ENCODE results near the gene ZCCHC4. TPM values are rescaled to one million over a fixed set of nuclear protein-coding genes. Genes with fewer than 3 reads are reported as not detected.

The ZCCHC4 gene
- polyA plus RNA-seq, 3 donors from 2014 or later, result 3.8 to 9.2 (median 4.6) TPM

DNA sequence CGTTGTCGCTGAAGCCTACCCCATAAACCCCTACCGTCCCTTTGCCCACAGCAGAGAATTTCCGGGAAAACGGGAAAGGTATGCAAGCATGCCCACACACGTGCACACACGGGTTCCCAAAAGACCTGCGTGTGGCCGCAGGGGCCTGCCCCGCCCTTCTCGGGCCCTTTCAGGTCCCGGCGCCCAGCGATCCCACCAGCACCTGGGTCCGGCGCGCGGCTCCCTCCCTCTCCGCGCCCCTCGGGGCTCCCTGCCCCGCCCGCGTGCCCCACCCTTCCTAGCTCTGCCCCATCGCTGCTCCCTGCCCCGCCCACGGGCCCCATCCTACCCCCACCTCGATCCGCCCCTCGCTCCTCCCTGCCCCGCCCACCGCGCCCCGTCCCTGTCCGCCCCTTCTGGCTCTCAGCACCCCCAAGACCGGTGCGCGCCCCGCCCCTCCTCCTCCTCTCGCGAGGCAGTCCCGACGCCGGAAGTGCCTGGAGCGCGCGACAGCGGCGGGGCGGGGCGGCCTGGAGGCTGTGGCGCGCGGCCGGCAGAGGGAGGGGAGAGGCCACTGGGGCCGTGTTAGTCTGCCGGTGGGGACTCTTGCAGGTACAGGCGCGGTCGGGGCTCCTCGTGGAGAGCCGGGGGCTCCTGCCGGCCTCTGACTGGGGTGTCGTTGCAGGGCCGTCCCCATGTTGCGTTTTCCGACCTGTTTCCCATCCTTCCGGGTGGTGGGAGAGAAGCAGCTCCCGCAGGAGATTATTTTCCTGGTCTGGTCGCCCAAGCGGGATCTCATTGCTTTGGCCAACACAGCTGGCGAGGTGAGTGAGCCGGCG, 64.4 kb downstream of the ZCCHC4 start, which contains the start of gene ANAPC4:
Gene ANAPC4, plus strand, starts transcription at position 510 of the 818 bp plus-strand sequence. Its CDS starts 165 bp downstream, at position 675.
- H3K4me1 Mint-ChIP-seq, result peaks cover 0 to 3% of the 10 kb centered on the region in 2 donors

DNA sequence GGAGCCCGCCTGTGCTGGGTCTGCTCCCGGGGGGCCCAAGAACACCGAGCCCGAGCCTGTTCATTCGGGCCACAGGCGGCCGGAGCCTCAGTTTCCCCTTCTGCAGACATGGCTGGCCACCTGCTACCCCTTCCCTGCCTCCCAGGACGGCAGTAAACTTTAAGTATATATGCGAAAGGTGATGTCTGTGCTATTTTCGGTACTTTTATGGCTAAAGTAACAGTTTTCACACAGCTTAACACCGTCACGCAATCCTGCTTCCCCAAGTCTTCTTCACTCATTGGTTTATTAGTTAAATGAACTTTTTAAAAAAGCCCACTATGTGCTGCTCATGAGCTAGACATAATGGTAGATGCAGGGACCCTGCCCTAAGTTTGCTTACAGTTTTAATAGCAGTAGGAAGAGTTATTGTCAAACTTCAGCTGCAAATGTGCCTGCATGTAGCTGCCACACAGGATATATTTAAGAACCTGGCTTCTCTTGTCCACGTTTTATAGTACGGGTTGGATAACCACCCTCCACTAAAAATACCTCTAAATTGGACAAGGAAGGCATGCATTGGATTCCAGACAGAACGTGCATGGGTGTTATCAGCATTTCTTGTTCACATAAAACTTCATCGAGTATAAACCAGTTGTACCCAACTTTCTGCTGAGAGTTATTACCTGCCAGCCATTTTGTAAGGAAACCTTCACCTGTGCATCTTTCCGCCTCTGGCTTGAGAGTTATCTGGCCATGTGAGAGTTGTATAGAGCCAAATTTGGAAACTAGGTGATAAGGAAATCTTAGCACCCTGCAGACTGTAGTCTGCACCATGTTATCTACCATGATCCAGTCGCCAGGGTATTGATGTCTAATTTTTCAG, 65.2 kb downstream of the ZCCHC4 start:
- peak overlapping the region in 5 of 6 donors; percentile 70 to 90 (median 85) for H3K27ac Mint-ChIP-seq
- H3K36me3 Mint-ChIP-seq, result peaks cover 4 to 10% (median 4%) of the 10 kb centered on the region in 3 donors
- no peak overlapping the region for H3K4me3 Mint-ChIP-seq
- no peak for DNase-seq
- H3K4me1 Mint-ChIP-seq, result peaks cover 0 to 3% of the 10 kb centered on the region in 2 donors
- peaks cover 0 to 4% (median 2%) of the 10 kb centered on the region in 3 donors for H3K27me3 Mint-ChIP-seq (ENCODE audit: low read depth in 3 of 3)
- no peaks in the 10 kb centered on the region for H3K9me3 Mint-ChIP-seq

More for the DNA sequence above, 64.4 kb downstream of the ZCCHC4 start, which contains the start of gene ANAPC4:
- Mint-ChIP-seq H3K4me3 (no peak within 1 kb of the TSS), H3K9me3 (no peaks in the 10 kb centered on the region), H3K27me3 (ENCODE audit: low read depth in 3 of 3) (peaks cover 0 to 6% (median 2%) of the 10 kb centered on the region in 3 donors), H3K36me3 (peaks cover 1 to 4% (median 4%) of the 10 kb centered on the region in 3 donors), H3K27ac (peak within 1 kb of the TSS in 5 of 6 donors; percentile 70 to 90 (median 85))
- DNase-seq, result peak; percentile 86 to 93 (median 90)

DNA sequence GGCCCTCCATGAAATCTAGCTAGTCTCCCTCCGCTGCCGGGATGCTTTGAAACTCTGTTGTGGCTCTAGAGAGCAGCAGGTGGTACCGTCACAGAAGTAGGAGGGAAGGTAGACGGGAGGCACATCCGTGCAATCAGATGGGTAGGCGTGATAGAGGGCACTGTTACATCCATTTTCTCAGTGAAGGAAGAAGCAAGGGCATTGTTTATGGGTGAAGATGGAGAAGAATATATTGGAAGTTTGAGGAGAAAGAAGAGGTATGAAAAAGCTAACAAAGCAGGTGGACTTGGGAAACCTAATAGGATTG, 65.8 kb downstream of the ZCCHC4 start:
- Mint-ChIP-seq H3K4me1 (peaks cover 0 to 3% of the 10 kb centered on the region in 2 donors), H3K36me3 (peaks cover 4 to 10% (median 7%) of the 10 kb centered on the region in 3 donors), H3K27me3 (ENCODE audit: low read depth in 3 of 3) (peaks cover 0 to 4% (median 2%) of the 10 kb centered on the region in 3 donors), H3K9me3 (no peaks in the 10 kb centered on the region), H3K4me3 (no peak overlapping the region), H3K27ac (no peak overlapping the region)
- no peak for DNase-seq

DNA sequence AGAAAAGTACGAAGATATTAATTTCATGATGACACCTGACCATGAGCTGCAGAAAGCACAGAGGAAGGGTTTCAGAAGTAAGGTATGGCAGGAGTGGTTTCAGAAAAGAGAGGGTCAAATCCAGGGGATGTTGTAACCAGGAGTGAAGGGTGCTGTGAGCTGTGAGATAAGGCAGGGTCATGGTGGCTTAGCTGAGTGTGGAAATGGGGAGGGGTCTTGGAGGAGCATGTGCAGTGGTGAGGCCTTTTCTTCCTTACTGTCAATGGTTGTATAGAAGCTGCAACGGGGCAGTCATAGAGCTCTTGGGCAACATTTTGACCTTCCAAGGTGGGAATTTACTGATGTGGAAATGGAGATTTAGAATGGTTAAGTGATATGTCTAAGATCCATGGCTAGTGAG, 67.0 kb downstream of the ZCCHC4 start:
- Mint-ChIP-seq H3K27ac (no peak overlapping the region), H3K27me3 (ENCODE audit: low read depth in 3 of 3) (peaks cover 0 to 4% (median 2%) of the 10 kb centered on the region in 3 donors), H3K36me3 (peaks cover 9 to 15% (median 13%) of the 10 kb centered on the region in 3 donors), H3K9me3 (no peaks in the 10 kb centered on the region), H3K4me3 (no peak overlapping the region), H3K4me1 (peaks cover 0 to 3% of the 10 kb centered on the region in 2 donors)
- DNase-seq, result no peak

DNA sequence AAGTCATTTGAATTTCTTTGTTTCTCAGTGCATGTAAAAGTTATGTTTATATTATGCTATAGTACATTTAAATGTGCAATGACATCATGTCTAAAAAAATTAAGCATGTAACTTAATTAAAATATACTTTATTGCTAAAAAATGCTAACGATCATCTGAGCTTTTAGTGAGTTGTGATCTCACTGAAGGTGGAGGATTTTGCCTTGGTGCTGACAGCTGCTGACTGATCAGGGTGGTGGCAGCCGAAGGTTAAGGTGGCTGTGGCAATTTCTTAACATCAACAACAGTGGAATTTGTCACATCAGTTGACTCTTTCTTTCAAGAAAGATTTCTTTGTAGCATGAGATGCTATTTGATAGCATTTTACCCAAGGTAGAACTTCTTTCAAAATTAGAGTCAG, 71.1 kb downstream of the ZCCHC4 start:
- no peak for DNase-seq
- peaks cover 16 to 29% (median 17%) of the 10 kb centered on the region in 3 donors for H3K36me3 Mint-ChIP-seq
- H3K27me3 Mint-ChIP-seq (ENCODE audit: low read depth in 3 of 3), result no peaks in the 10 kb centered on the region
- H3K4me1 Mint-ChIP-seq, result no peaks in the 10 kb centered on the region
- no peak overlapping the region for H3K27ac Mint-ChIP-seq
- H3K4me3 Mint-ChIP-seq, result no peak overlapping the region
- H3K9me3 Mint-ChIP-seq, result no peaks in the 10 kb centered on the region

DNA sequence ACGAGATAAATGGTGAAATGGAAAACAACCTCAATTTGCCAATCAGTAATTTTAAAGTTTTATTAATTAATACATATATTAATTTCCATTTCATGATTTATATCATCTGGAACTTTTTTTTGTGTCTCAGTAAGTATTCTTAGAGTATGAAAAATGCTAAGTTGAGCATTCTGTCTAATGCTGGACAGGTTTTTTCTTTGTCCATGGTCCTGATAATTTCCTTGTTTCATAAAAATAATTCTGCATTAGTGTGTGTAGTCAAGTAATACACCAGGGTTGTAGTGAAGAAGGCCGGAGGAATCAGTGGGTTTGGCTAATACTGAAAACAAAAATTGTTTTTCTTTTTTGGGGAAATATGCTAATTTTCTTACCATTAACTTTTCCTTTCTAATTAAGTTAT, 74.4 kb downstream of the ZCCHC4 start:
- Mint-ChIP-seq H3K4me1 (no peaks in the 10 kb centered on the region), H3K36me3 (peaks cover 27 to 44% (median 29%) of the 10 kb centered on the region in 3 donors), H3K4me3 (no peak overlapping the region), H3K27ac (peak overlapping the region in 1 of 6 donors; percentile 60), H3K27me3 (ENCODE audit: low read depth in 3 of 3) (no peaks in the 10 kb centered on the region), H3K9me3 (no peaks in the 10 kb centered on the region)
- no peak for DNase-seq

DNA sequence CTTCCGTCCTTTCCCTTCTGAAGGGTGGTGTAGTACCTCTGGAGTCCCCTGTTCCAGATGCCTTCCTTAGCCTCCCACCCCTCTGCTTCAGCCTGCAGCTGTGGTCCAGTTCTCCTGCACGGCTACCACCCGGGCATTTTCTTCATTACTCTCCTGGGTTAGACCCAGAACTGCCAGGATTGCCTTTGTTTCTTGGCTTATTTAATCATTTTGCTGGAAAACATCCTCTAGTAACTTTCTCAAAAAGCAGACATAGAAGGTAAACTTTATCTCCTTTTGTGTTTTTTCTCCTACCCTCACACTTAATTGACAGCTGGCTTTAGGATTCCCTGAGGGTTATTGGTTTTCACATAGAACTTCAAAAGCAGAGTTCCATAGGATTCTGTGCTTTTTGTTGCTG, 84.7 kb downstream of the ZCCHC4 start:
- no peak overlapping the region for H3K27ac Mint-ChIP-seq
- H3K9me3 Mint-ChIP-seq, result peaks cover 0 to 1% (median 0%) of the 10 kb centered on the region in 6 donors
- DNase-seq, result no peak
- no peak overlapping the region for H3K4me3 Mint-ChIP-seq
- H3K36me3 Mint-ChIP-seq, result peaks cover 52 to 77% (median 58%) of the 10 kb centered on the region in 3 donors
- no peaks in the 10 kb centered on the region for H3K27me3 Mint-ChIP-seq (ENCODE audit: low read depth in 3 of 3)
- H3K4me1 Mint-ChIP-seq, result peaks cover 0 to 3% of the 10 kb centered on the region in 2 donors

DNA sequence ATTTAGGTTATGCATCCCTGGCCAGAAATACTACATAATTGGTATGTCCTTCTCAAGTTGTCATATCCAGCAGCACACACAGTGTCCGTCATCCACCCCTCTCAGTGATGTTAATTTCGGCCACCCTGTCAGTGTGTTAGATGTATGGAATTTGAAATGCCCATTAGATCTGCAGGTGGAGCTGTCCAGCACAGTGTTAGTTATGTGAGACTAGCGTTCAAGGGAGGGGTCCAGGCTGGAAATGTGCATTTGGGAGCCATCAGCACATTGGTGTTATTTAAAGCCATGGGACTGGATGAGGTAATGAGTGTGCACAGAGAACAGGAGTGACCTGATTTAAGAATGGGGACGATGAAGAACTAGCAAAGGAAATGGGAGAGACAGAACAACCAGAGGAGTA, 86.9 kb downstream of the ZCCHC4 start:
- Mint-ChIP-seq H3K36me3 (peaks cover 48 to 72% (median 49%) of the 10 kb centered on the region in 3 donors), H3K4me1 (peaks cover 0 to 3% of the 10 kb centered on the region in 2 donors), H3K9me3 (peaks cover 0 to 1% (median 0%) of the 10 kb centered on the region in 6 donors), H3K4me3 (no peak overlapping the region), H3K27ac (peak overlapping the region in 1 of 6 donors; percentile 49), H3K27me3 (ENCODE audit: low read depth in 3 of 3) (no peaks in the 10 kb centered on the region)
- no peak for DNase-seq

DNA sequence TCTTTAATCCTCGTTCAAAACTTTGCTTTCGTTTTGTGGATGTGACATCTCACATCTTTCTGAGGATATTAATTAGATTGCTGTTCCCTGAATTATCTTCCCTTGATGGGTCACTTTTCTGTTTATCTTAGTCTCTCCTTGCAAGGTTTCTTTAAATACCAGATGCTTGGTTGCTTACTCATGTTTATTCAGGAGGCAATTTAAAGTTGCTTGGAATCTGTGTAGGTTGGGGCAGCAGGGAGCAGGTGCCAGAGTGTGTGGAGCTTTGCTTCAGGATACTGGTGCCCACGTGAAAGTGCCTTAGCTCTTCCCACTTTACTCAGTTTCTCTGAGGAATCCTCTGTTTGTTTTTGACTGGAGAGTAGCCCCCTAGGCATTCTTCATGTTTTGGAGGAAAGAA, 88.5 kb downstream of the ZCCHC4 start:
- Mint-ChIP-seq H3K27ac (peak overlapping the region in 2 of 6 donors; percentile 39 to 72), H3K9me3 (peaks cover 0 to 1% (median 0%) of the 10 kb centered on the region in 6 donors), H3K36me3 (peaks cover 44 to 67% (median 46%) of the 10 kb centered on the region in 3 donors), H3K4me1 (peaks cover 0 to 3% of the 10 kb centered on the region in 2 donors), H3K4me3 (no peak overlapping the region), H3K27me3 (ENCODE audit: low read depth in 3 of 3) (no peaks in the 10 kb centered on the region)
- no peak for DNase-seq

DNA sequence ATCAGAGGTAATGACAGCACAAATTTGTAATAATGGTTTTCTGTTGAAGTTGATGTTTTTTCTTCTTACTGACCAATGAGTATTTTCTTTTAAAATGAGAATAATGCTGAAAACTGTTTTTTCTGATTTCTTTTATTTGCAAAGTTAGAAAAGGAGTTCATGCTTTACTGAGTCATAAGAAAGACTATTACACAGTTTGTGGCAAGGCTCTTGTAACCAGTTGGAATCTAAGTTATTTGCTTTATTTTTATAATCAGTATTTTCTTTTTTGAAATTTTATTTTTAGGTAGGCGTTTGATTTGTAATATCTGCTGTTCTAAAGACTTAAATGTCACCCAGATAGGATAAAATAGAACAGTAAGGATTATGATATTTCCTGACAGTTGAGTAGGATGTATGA, 89.9 kb downstream of the ZCCHC4 start:
- Mint-ChIP-seq H3K4me1 (peaks cover 0 to 3% of the 10 kb centered on the region in 2 donors), H3K9me3 (no peaks in the 10 kb centered on the region), H3K36me3 (peaks cover 31 to 63% (median 33%) of the 10 kb centered on the region in 3 donors), H3K4me3 (no peak overlapping the region), H3K27ac (no peak overlapping the region), H3K27me3 (ENCODE audit: low read depth in 3 of 3) (no peaks in the 10 kb centered on the region)
- DNase-seq, result no peak

DNA sequence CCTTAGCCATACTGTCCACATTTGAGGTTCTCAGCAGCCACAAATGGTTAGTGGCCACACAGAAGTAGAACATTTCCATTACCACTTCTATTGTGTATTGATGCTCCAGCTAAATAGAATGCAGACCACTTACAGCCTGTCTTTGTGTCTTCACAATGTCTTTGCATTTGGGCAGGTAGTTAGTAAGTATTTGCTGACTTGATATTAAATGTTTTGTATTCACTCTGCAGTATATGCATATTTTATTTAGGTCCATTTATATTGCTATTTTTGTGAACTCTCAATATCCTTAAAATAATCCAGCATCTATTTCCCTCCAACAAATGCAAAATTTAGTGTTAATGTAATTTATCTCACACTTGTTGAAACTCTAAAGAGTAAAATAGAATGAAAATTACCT, 91.1 kb downstream of the ZCCHC4 start:
- Mint-ChIP-seq H3K9me3 (no peaks in the 10 kb centered on the region), H3K27me3 (ENCODE audit: low read depth in 3 of 3) (peaks cover 0 to 2% (median 0%) of the 10 kb centered on the region in 3 donors), H3K4me3 (no peak overlapping the region), H3K4me1 (no peaks in the 10 kb centered on the region), H3K27ac (no peak overlapping the region), H3K36me3 (peaks cover 29 to 64% (median 37%) of the 10 kb centered on the region in 3 donors)
- DNase-seq, result no peak

DNA sequence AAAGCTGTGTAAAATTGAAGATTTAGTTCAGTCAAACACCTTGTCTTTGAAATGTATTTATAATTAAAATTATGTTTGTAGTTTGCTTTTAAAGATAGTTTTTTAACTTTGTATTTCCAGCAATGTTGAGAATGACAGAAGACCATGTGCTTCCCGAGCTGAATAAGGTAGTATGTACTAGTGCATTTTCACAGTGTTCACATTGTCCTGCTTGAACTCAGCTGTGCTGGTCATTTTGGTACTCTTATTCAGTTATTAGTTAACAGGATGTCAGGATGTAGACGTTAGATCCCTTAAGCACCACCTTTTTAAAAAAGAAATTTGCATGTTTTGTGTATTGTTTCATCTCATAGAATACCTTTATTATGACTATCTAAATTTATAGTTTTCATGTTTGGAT, 92.9 kb downstream of the ZCCHC4 start:
- H3K36me3 Mint-ChIP-seq, result peaks cover 22 to 63% (median 34%) of the 10 kb centered on the region in 3 donors
- H3K4me3 Mint-ChIP-seq, result no peak overlapping the region
- H3K27me3 Mint-ChIP-seq (ENCODE audit: low read depth in 3 of 3), result peaks cover 0 to 2% (median 0%) of the 10 kb centered on the region in 3 donors

DNA sequence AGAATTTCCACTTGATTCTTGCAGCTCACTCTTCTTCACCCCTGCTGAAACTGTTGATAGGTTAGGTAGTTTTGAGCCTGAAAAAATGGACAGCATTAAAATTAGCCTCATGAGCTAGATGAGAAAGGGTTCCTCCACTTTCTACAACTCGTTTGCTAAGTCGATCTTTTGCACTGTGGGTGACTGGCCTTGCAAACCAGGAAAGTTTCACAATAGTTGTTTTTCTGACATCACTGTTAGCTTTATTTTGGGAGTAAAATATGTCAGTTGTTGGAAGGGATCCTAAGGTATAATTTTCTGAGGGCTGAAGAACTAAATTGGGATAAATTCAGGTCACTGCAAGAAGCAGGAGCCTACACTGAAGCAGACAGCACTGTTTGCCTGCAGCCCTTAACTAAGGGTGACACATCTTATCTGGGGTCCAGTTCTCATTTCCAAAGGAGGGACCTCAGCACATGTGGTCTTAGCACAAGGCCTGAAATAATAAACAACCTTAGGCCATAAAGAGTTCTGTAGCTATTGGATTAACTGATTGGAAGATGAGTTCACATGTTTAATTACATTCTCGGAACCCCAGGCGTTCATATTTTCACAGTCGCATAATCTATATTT, 93.6 kb downstream of the ZCCHC4 start:
- no peaks in the 10 kb centered on the region for H3K9me3 Mint-ChIP-seq
- H3K4me1 Mint-ChIP-seq, result no peaks in the 10 kb centered on the region
- peaks cover 0 to 2% (median 0%) of the 10 kb centered on the region in 3 donors for H3K27me3 Mint-ChIP-seq (ENCODE audit: low read depth in 3 of 3)
- H3K36me3 Mint-ChIP-seq, result peaks cover 26 to 63% (median 37%) of the 10 kb centered on the region in 3 donors
- H3K27ac Mint-ChIP-seq, result no peak overlapping the region
- no peak for DNase-seq
- H3K4me3 Mint-ChIP-seq, result no peak overlapping the region

More for the DNA sequence above, 92.9 kb downstream of the ZCCHC4 start:
- Mint-ChIP-seq H3K4me1 (no peaks in the 10 kb centered on the region), H3K27ac (no peak overlapping the region), H3K9me3 (no peaks in the 10 kb centered on the region)
- DNase-seq, result no peak

Measured in immature natural killer cell (primary cell).